ENCODE data around the gene ARHGAP6. TPM values are rescaled to one million over a fixed set of nuclear protein-coding genes. Genes with fewer than 3 reads are reported as not detected.

Gene ARHGAP6
- total and polyA plus RNA-seq, 9 of the 15 experiments (the other 6 are each of a cell fraction or from before 2014, with no cell fraction given) = 12.5 to 63.6 (median 41.8) TPM

- TF ChIP-seq ARID1B (IDR thresholded peaks at IDR 0.05) (peak; percentile 74; the same call in 1 of the 2 replicates), NEUROD1 (IDR thresholded peaks at IDR 0.05; ENCODE audit: borderline replicate concordance, low read depth, low read length, partially characterized antibody) (no peak), FOS (IDR thresholded peaks at IDR 0.05; ENCODE audit: extremely low read depth, insufficient read length) (no peak), FOSL1 (tag; conservative IDR thresholded peaks at IDR 0.05) (peak; percentile 72), TGIF2 (CRISPR knock-in tag; IDR thresholded peaks at IDR 0.05) (no peak), ZNF41 (CRISPR knock-in tag; conservative IDR thresholded peaks at IDR 0.05) (no peak), TCF7 (IDR thresholded peaks at IDR 0.05; ENCODE audit: borderline replicate concordance) (no peak), NBN (IDR thresholded peaks at IDR 0.05; ENCODE audit: low read depth) (no peak), MGA (IDR thresholded peaks at IDR 0.05) (no peak), ZNF165 (CRISPR knock-in tag; IDR thresholded peaks at IDR 0.05; ENCODE audit: borderline replicate concordance) (no peak), MAFK (IDR thresholded peaks at IDR 0.05; ENCODE audit: low read length) (no peak), ZNF764 (CRISPR knock-in tag; IDR thresholded peaks at IDR 0.05; ENCODE audit: low read depth) (no peak), MCM7 (IDR thresholded peaks at IDR 0.05) (no peak), ETS1 (conservative IDR thresholded peaks at IDR 0.05; ENCODE audit: control insufficient read depth, low read depth, low read length) (no peak)
- TF ChIP-seq, protein P1, sequence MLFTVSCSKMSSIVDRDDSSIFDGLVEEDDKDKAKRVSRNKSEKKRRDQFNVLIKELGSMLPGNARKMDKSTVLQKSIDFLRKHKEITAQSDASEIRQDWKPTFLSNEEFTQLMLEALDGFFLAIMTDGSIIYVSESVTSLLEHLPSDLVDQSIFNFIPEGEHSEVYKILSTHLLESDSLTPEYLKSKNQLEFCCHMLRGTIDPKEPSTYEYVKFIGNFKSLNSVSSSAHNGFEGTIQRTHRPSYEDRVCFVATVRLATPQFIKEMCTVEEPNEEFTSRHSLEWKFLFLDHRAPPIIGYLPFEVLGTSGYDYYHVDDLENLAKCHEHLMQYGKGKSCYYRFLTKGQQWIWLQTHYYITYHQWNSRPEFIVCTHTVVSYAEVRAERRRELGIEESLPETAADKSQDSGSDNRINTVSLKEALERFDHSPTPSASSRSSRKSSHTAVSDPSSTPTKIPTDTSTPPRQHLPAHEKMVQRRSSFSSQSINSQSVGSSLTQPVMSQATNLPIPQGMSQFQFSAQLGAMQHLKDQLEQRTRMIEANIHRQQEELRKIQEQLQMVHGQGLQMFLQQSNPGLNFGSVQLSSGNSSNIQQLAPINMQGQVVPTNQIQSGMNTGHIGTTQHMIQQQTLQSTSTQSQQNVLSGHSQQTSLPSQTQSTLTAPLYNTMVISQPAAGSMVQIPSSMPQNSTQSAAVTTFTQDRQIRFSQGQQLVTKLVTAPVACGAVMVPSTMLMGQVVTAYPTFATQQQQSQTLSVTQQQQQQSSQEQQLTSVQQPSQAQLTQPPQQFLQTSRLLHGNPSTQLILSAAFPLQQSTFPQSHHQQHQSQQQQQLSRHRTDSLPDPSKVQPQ (CRISPR knock-in tag; IDR thresholded peaks at IDR 0.05; ENCODE audit: borderline replicate concordance) = no peak
Observed at GRCh38 chrX:11374570-11374969, 291.1 kb downstream of the ARHGAP6 start (continued).
